Astrocyte of the spinal cord (primary cell): ENCODE measurements around the gene SMPD3.

Source experiments
- DNase-seq: peaks from one replicate; pipeline ENCODE4 v3.0.0; 2011; ENCODE audit warnings: low read depth, low spot score
- H3K4me3 ChIP-seq: 2 replicates; pipeline ENCODE4 v1.5.1; 2011; ENCODE audit warnings: low read depth, mild to moderate bottlenecking, low read length, moderate library complexity
- in situ Hi-C: cut with HindIII; loops from 2 replicates; pipeline ENCODE4 v1.10.0; 2017; ENCODE audit warnings: low sequenced_read_pairs
- TF ChIP-seq, protein P1 (sequence below): IDR thresholded peaks from 2 replicates; pipeline ENCODE4 v1.5.1; 2012; ENCODE audit warnings: low read depth, mild to moderate bottlenecking, low read length, inconsistent platforms

SMPD3 gene

DNA sequence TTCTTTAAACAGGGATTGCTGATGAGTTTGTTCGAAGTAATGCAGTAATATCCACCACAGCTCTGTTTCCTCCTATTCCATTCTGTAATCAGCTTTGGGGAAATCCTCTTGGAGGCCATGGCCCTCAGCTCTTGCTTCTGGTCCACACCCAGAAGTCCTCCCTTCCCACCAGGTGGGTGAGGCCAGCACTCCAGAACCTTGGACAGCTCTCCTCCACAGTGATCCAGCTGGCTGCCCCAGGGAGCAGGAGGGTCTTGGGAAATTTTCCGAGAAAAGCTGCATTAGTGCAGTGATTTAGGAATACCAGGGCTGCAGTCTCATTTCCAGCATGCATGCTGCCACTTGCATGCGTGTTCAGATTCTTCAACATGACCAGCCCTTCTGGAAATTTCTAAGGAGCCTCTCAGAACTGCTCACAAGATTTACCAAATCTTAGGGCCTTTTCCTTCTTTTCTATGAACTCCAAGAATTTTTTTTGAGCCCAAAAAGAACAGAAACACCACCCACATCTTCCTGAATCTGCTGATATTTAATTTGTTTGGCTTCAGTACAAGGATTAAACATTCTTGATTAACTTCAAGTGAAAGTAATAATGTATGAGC, 4.2 kb downstream of the SMPD3 start:
- in situ Hi-C loops, result no loop called here
- TF ChIP-seq, protein P1, sequence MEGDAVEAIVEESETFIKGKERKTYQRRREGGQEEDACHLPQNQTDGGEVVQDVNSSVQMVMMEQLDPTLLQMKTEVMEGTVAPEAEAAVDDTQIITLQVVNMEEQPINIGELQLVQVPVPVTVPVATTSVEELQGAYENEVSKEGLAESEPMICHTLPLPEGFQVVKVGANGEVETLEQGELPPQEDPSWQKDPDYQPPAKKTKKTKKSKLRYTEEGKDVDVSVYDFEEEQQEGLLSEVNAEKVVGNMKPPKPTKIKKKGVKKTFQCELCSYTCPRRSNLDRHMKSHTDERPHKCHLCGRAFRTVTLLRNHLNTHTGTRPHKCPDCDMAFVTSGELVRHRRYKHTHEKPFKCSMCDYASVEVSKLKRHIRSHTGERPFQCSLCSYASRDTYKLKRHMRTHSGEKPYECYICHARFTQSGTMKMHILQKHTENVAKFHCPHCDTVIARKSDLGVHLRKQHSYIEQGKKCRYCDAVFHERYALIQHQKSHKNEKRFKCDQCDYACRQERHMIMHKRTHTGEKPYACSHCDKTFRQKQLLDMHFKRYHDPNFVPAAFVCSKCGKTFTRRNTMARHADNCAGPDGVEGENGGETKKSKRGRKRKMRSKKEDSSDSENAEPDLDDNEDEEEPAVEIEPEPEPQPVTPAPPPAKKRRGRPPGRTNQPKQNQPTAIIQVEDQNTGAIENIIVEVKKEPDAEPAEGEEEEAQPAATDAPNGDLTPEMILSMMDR, result no peak
- peak; percentile 43 for DNase-seq
- no peak overlapping the region for H3K4me3 ChIP-seq

DNA sequence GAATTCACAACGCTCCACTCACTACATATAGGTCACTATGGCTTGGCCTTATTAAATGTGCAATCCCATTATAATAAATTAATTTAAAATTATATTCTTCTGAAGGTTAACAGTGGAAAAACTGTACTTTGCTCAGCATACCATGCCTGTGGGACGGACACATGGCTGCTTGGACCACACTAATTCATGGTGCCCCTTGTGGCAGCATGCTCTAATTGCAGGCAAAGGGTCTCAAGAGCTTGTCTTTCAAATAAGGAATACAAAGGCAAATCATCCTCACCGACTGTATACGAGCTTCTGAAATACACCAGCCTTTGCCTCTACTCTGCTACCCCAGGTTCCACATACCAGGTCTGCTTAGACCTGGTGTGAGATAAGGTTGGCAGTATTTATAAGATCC, 11.7 kb downstream of the SMPD3 start:
- DNase-seq, result no peak
- H3K4me3 ChIP-seq, result no peak overlapping the region
- TF ChIP-seq, protein P1, result peak; percentile 32
- in situ Hi-C loops, result no loop called here

DNA sequence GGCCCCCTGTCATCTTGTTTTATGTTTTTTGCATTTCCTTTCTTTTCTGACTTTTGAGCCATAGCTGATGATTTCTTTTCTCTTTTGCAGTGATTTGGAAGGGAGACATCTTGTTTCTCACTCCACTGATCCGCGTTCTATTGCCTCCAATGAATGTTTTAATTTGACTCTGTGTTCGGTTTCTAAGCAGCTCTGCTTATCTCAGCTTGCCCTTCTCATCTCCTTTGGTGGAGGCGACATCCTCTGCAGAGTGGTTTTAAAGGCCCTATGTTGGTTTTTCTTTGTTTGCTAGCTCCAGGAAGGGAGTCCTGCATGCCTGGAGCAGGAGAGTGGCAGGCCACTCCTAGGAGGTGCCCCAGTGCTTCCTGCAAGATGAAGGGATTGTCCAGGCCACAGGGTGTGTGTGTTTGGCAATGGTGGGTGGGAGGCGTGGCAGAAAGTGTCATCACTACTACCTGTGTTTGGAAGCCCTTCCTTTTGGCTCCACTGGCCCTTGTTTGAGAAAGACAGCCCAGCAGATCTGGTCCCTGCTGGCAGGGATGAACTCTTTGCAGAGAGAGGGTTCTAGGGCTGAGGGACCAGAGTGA, 13.6 kb downstream of the SMPD3 start:
- no peak for DNase-seq
- in situ Hi-C loops, result no loop called here
- TF ChIP-seq, protein P1, result no peak
- no peak overlapping the region for H3K4me3 ChIP-seq

DNA sequence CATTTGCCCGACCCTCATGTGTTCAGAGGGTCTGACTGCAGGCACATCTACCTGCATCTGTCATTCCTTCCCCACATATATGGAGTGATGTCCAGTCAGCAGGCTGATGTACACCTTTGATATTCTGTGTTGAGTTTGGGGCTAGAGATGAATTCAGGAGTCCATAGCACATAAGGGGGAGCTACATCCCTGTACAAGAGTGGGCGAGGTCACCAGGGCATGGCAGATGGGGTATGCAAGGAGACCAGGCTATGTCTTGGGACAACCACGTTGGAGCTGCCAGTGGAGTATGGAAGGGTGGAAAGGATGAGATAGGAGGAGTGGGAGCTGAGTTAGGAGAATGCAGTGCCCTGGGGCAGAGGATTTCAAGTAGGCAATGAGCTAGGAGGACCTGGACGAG, 15.0 kb downstream of the SMPD3 start:
- H3K4me3 ChIP-seq, result no peak overlapping the region
- in situ Hi-C loops, result no loop called here
- TF ChIP-seq, protein P1, result no peak
- no peak for DNase-seq

DNA sequence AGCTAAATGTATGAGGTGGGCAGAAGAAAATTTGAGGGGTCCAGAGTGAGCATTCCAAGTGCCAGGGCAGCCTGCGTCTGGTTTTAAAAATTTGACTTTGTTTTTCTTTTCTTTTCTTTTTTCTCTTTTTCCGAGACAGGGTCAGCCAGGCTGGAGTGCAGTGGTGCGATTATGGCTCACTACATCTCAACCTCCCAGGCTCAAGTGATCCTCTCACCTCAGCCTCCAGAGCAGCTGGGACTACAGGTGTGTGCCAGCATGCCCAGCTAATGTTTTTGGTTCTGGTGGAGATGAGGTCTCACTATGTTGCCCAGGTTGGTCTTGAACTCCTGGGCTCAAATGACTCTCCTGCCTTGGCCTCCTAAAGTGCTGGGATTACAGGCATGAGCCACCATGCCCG, 15.6 kb downstream of the SMPD3 start:
- no peak overlapping the region for H3K4me3 ChIP-seq
- in situ Hi-C loops, result no loop called here
- TF ChIP-seq, protein P1, result no peak
- DNase-seq, result no peak

DNA sequence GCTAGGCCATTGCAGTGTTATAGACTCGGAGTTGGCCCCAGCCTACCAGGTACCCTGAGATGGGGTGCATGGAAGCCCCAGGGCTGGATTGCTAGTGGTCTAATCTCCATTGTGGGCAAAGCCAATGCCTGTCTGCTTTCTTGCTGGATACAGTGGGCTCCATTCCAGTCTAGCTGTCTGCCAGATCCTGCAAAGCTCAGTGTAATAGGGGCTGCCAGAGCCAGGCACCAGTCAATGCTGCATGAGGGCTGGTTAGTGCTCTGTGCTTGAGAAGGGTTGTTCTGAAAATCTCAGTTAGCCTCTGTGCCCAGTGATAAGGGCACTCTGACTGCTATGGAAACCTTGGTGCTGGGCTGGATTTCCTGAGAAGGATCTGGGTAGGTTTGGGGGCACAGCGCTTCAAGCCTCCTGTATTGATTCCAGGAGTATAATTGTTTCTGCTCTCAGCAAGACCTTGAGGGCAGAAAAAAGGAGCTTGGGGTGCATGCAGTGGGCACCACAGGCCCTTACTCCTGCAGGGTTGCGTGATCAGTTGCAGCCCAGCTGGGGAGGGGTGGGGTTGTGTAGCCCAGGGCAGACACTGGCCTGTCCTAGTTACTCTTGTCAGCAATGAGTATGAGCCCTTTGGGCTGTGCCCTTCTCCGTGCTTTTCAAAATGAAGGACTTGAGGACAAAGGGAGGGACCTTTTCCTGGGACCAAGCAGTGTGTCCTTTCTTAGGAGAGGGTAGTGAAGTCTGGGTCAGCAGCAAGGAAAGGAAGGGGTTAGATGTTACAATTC, 19.0 kb downstream of the SMPD3 start:
- TF ChIP-seq, protein P1, result no peak
- no peak for DNase-seq
- no peak overlapping the region for H3K4me3 ChIP-seq
- in situ Hi-C loops, result no loop called here
